NCI-H2029 treated with DMSO at 0.1 percent for 48 hours (cell line): ENCODE data around the gene YRDC.

ENCODE experiments used
- DNase-seq: peaks from one replicate; lab custom pipeline; 2025; lab: John Stamatoyannopoulos, UW

Gene YRDC

GRCh38 chr1:37807555-37808368 is at the start of gene YRDC, which contains the start of gene C1orf122:
YRDC (minus strand) TSS chr1:37808208; CDS start chr1:37808180, 28 bp downstream.
C1orf122 (plus strand) TSS chr1:37807790; CDS start chr1:37808405, 615 bp downstream.
- peak; percentile 96 for DNase-seq

- DNase-seq: no peak
Observed at GRCh38 chr1:37854406-37854805, 46.4 kb upstream of the YRDC start.

- DNase-seq: no peak
Observed at GRCh38 chr1:37853157-37853556, 45.1 kb upstream of the YRDC start.

- no peak for DNase-seq
Observed at GRCh38 chr1:37851782-37852210, 43.8 kb upstream of the YRDC start.

DNA sequence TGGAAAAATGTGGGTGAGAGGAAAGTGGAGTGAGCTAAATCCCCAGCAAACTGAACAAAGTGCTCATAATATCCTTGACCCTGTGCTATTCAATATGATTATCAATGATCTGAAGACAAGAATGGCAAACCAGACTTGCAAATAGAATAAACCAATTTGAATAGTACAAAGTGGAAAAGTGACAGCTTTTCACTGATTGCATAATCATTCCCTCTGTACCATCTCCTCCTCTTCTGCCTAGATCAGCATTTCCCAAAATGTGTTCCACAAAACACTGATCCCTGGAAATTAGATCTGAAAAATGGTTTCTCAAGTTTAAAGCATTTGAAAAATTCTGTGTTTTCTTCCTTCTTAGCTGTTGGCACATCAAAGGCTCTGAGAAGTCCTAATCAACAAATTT is 43.3 kb upstream of the YRDC start:
- no peak for DNase-seq

DNA sequence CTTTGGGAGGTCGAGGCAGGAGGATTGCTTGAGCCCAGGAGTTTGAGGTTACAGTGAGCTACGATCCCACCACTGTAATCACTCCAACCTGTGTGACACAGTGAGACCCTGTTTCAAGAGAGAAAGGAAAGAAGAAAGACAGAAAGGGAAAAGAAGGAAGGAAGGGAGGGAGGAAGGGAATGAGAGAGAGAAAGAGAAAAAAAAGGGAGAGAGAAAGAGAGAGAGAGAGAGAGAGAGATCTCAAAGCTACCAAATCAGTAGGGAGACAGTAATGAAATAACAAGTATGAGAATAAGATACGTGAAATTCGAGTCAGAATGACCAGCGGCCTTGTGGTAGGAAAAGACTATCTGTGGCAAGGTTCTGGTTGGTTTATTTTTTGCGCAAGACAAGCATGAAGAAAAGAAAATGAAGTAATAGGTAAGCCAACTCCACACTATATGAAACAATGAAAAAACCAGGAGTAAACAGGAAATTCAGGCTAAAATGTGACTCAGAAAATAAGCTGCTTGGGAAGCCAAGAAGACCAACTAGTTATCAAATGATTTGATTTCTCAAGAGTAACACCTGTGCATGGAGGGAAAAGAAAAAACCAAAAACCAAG is 42.4 kb upstream of the YRDC start:
- no peak for DNase-seq

- no peak for DNase-seq
Observed at GRCh38 chr1:37849480-37849879, 41.5 kb upstream of the YRDC start.

- DNase-seq: no peak
Observed at GRCh38 chr1:37846647-37847339, 38.8 kb upstream of the YRDC start.

DNA sequence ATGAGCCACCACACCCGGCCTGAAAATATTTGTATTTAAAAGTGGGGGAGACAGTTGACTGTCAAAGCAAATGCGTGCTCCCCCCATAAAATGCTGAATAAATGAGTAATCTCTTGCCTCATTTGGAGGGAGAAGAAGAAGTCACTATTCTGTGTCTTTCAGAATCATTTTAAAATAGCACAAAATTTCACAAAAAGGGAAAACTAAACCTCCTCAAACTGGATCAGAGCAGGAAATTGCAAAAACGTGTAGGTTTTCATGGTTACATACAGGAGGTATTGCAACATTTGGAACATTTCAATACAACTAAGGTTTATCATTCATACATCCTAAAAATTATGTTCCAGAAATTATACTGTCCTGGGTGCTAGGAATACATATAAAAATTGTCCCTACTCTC is 37.8 kb upstream of the YRDC start:
- no peak for DNase-seq

GRCh38 chr1:37845049-37845646 is 37.1 kb upstream of the YRDC start:
- no peak for DNase-seq

GRCh38 chr1:37844536-37844935 is 36.5 kb upstream of the YRDC start:
- no peak for DNase-seq

DNA sequence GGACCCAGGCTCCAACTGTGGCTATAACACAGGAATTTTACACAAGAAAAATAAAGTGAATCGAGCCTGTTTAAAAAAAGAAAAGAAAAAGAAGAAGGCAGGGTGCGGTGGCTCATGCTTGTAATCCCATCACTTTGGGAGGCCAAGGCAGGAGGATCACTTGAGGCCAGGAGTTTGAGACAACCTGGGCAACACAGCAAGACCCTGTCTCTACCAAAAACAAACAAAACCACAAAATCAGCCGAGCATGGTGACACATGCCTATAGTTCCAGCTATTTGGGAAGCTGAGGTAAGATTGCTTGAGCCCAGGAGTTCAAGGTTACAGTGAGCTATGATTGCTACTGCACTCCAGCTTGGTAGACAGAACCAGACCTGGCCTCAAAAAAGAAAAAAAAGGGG is 33.6 kb upstream of the YRDC start:
- no peak for DNase-seq

DNA sequence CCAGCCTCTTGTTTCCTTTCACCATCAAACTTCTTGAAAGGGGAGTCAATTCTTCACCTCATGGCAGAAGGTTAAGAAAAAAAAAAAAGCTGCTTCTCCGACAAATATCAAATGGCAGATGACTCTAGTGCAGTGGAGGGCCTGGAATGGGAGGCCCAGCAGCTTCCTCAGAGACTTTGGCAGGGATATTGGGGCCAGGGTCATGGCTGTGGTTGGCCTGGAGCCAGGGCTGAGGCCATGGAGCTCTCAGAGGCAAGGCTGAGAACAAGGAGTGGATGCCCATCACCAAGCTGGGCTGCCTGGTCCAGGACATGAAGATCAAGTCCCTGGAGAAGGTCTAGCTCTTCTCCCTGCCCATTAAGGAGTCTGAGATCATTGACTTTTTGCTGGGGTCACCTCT is 32.7 kb upstream of the YRDC start:
- no peak for DNase-seq

DNA sequence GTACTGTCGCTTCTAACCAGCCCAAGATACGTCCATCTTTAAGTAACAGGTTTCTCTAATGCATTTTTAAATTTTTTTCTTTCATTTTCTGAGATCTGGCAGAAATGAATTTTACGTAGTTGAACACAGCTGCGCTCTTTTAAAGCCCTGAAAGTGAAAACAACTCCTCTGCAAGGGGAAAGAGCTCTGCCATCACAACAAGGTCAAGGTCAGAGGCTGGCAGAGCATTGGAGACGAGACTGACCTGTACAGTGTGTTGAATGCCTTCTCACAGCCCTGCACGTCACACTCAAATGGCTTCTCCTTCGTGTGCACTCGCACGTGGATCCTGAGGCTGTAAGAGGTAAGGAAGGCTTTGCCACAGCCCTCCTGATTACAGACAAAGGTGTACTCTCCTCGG is 31.7 kb upstream of the YRDC start:
- DNase-seq: no peak

- no peak for DNase-seq
Observed at GRCh38 chr1:37836788-37837187, 28.8 kb upstream of the YRDC start.

DNA sequence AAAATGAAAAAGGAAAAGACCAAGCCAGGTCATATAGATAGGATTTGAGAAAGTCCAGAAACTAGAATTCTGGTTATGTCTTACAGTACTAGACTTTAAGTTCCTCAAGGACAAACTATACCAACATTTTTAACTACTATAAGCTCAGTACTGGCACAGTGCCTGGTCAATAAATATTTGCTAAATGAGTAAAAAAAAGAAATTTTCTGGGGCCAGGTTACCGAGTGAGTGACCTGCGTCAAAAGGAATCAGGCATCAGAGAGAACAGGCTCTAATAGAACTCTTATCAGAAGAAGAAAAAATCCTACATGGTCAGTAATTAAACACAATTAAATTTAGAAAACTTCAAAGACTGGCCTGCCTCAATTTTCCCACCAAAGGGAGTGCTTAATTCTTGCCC is 23.8 kb upstream of the YRDC start:
- no peak for DNase-seq

DNA sequence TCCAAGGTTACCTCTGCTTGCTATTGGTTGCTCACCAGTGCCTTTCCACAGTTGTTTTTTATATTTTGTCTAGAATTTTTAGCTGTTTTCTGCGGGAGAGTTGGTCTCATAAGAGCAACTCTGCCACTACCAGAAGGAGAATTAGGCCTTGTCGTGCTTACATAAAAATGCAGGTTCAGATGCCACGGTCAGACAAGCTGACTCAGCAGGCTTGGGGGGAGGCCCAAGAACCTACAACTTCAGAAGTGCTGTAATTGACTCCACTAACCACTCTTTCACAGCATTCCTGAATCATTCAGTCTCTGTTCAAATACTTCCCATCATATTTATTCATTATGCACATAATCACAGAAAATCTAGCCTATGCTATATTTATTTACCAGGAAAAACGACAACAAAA is 23.1 kb upstream of the YRDC start:
- DNase-seq: no peak

DNA sequence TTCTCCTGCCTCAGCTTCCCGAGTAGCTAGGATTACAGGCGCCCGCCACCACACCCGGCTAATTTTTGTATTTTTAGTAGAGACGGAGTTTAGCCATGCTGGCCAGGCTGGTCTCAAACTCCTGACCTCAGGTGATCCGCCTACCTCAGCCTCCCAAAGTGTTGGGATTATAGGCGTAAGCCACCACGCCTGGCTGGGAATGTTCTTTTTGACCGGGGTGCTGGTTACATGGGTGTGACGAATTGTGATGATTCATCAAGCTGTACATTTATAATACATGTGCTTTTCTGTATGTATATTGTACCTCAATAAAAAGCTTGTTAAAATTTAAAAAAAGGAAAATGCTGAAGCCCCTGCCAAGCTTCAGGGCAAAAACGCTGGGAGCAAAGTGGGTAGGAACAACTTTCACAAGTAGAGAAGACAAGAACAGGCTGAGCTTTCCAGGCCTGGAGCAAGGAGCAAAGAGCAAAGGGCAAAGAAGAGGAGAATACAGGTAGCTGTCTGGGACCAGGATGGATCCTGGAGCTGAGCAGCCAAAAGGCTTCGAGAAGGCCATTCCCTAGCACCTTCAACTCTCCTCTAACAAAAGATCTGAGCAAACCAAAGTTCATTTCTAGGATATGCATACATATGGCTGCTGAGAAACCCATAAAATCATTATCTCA is 20.5 kb upstream of the YRDC start:
- DNase-seq: no peak

GRCh38 chr1:37825506-37825905 is 17.5 kb upstream of the YRDC start:
- no peak for DNase-seq

- no peak for DNase-seq
Observed at GRCh38 chr1:37824001-37824400, 16.0 kb upstream of the YRDC start.

DNA sequence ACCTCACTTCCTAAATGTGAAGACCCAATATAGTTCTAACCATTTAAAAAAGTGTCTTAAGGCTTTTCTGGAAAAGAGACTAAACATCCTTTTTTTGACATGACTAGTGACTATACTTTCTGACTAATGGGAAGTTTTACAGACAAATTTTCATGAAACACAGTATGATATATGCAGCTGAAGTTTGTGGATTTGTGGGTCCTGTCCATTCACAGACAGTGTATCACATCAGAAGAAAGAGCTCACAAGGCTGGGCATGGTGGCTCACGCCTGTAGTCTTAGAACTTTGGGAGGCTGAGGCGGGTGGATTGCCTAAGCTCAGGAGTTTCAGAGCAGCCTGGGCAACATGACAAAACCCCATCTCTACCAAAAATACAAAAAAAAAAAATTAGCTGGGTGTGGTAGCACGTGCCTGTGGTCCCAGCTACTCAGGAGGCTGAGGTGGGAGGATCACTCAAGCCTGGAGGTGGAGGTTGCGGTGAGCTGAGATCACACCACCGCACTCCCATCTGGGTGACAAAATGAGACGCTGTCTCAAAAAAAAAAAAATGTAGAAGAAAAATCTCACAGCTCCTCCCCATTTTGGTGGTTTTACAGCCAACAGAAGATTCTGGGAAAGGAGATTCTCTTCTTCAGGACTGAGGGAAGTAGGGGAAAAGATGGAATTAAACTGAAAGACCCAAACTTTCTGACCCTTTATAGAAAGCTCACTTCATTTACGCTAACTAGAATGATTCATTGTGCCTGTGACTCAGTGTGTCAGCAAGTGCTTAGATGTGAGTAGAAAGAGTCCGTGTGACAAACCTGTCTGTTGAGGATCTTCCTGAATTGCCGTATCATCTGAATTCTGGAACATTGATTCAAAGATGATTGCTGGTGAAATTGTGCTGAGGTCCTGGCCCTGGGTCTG is 15.2 kb upstream of the YRDC start:
- no peak for DNase-seq
